Neural cell (in vitro differentiated cells): ENCODE data around the gene CDC37. TPM values are rescaled to one million over a fixed set of nuclear protein-coding genes. Genes with fewer than 3 reads are reported as not detected.

Experiments
- H2AFZ ChIP-seq: fragments of 200-600, 300-800 bp; sonication (generic), shearing (Covaris generic); 2 replicates; pipeline ENCODE4 v1.6.0; 2014; ENCODE audit warnings: low read depth, mild to moderate bottlenecking, antibody characterized with exemption, low read length, moderate library complexity
- H3F3A ChIP-seq: fragments of 200-600 bp; shearing (Covaris generic); 2 replicates; pipeline ENCODE4 v1.6.1; 2016; ENCODE audit warnings: mild to moderate bottlenecking, moderate library complexity, mixed read lengths, antibody characterized with exemption, low read length; ENCODE audit not compliant: insufficient read depth, poor library complexity, severe bottlenecking
- H3K27ac ChIP-seq: fragments of 200-600, 300-800 bp; sonication (generic), shearing (Covaris generic); 2 replicates; pipeline ENCODE4 v1.5.1; 2014; ENCODE audit warnings: mild to moderate bottlenecking, low read length, moderate library complexity
- H3K27me3 ChIP-seq: fragments of 300-800, 200-600 bp; sonication (generic), shearing (Covaris generic); 2 replicates; pipeline ENCODE4 v1.6.0; 2014; ENCODE audit warnings: mild to moderate bottlenecking, low read depth, low read length, moderate library complexity; ENCODE audit not compliant: insufficient read depth
- H3K36me3 ChIP-seq: fragments of 300-800, 200-600 bp; sonication (generic), shearing (Covaris generic); 2 replicates; pipeline ENCODE4 v1.5.1; 2014; ENCODE audit warnings: mild to moderate bottlenecking, antibody characterized with exemption, low read length, moderate library complexity; ENCODE audit not compliant: insufficient read depth
- H3K4me2 ChIP-seq: fragments of 300-800, 200-600 bp; sonication (generic), shearing (Covaris generic); 2 replicates; pipeline ENCODE4 v1.6.0; 2014; ENCODE audit warnings: mild to moderate bottlenecking, low read length
- H3K4me3 ChIP-seq: fragments of 300-800, 200-600 bp; sonication (generic), shearing (Covaris generic); 2 replicates; pipeline ENCODE4 v1.5.1; 2014; ENCODE audit warnings: mild to moderate bottlenecking, low read length, moderate library complexity
- H3K79me2 ChIP-seq: fragments of 200-600 bp; shearing (Covaris generic); replicated peaks from 2 replicates; pipeline ENCODE4 v1.6.0; 2014; ENCODE audit warnings: mild to moderate bottlenecking, low read length, moderate library complexity; ENCODE audit not compliant: insufficient read depth
- H3K9ac ChIP-seq: fragments of 300-800, 200-600 bp; sonication (generic), shearing (Covaris generic); 2 replicates; pipeline ENCODE4 v1.6.1; 2016; ENCODE audit warnings: mild to moderate bottlenecking, low read length, mixed read lengths
- H3K9me2 ChIP-seq: fragments of 200-600 bp; shearing (Covaris generic); 2 replicates; pipeline ENCODE4 v1.6.1; 2016; ENCODE audit warnings: mild to moderate bottlenecking, low read length, mixed read lengths; ENCODE audit not compliant: insufficient read depth
- H3K9me3 ChIP-seq: fragments of 200-600, 300-800 bp; sonication (generic), shearing (Covaris generic); 2 replicates; pipeline ENCODE4 v1.6.1; 2016; ENCODE audit warnings: mild to moderate bottlenecking, mixed run types, low read length, moderate library complexity, mixed read lengths
- H4K20me1 ChIP-seq: fragments of 200-600 bp; shearing (Covaris generic); 2 replicates; pipeline ENCODE4 v1.6.1; 2016; ENCODE audit warnings: mild to moderate bottlenecking, mixed run types; ENCODE audit not compliant: insufficient read depth
- CTCF ChIP-seq: fragments of 450-650 bp; IDR thresholded peaks from 2 replicates; pipeline ENCODE4 v1.5.1; 2014; ENCODE audit warnings: antibody characterized with exemption, mild to moderate bottlenecking, moderate library complexity; ENCODE audit not compliant: poor library complexity, severe bottlenecking
- EP300 ChIP-seq: fragments of 450-650 bp; conservative IDR thresholded peaks from 2 replicates; pipeline ENCODE4 v1.6.1; 2014; ENCODE audit warnings: antibody characterized with exemption, mild to moderate bottlenecking, moderate library complexity; ENCODE audit not compliant: poor library complexity, severe bottlenecking
- EZH2 ChIP-seq: fragments of 200-600, 300-800 bp; shearing (Covaris generic), sonication (generic); IDR thresholded peaks from 2 replicates; pipeline ENCODE4 v1.6.1; 2014; ENCODE audit warnings: antibody characterized with exemption, low read length, borderline replicate concordance, mild to moderate bottlenecking; ENCODE audit not compliant: insufficient read depth, poor library complexity, severe bottlenecking
- MXI1 ChIP-seq: fragments of 450-650 bp; conservative IDR thresholded peaks from 2 replicates; pipeline ENCODE4 v1.6.1; 2014; ENCODE audit warnings: antibody characterized with exemption, mild to moderate bottlenecking; ENCODE audit not compliant: poor library complexity, severe bottlenecking
- POLR2AphosphoS5 ChIP-seq: IDR thresholded peaks from 2 replicates; pipeline ENCODE4 v1.6.1; 2012
- RAD21 ChIP-seq: fragments of 450-650 bp; conservative IDR thresholded peaks from 2 replicates; pipeline ENCODE4 v1.6.1; 2014; ENCODE audit warnings: antibody characterized with exemption, mild to moderate bottlenecking, moderate library complexity
- REST ChIP-seq: IDR thresholded peaks from 2 replicates; pipeline ENCODE4 v1.6.1; 2012; ENCODE audit warnings: borderline replicate concordance
- SMC3 ChIP-seq: fragments of 450-650 bp; conservative IDR thresholded peaks from 2 replicates; pipeline ENCODE4 v1.6.1; 2014; ENCODE audit warnings: antibody characterized with exemption, mild to moderate bottlenecking, moderate library complexity; ENCODE audit not compliant: poor library complexity
- TAF1 ChIP-seq: IDR thresholded peaks from 2 replicates; pipeline ENCODE4 v1.6.1; 2012; ENCODE audit warnings: low read depth
- polyA plus RNA-seq: library from polyadenylated mRNA; depleted of rRNA; stranded (reverse); fragments of >200 nt; gene quantifications from 2 replicates; pipeline ENCODE4 v1.2.3, GENCODE V29; 2014

CDC37 gene
- polyA plus RNA-seq, 1 donor from 2014 or later, result 359 TPM

GRCh38 chr19:10406191-10406590, 2.8 kb upstream of the CDC37 start:
- Histone ChIP-seq H3K4me3 (no peak overlapping the region), H3K4me2 (no peak overlapping the region), H3K9ac (no peak overlapping the region), H2AFZ (no peak overlapping the region), H3K27me3 (no peaks in the 10 kb centered on the region), H3K79me2 (peaks cover 18% of the 10 kb centered on the region), H3K9me3 (no peaks in the 10 kb centered on the region), H3K9me2 (no peaks in the 10 kb centered on the region), H4K20me1 (no peaks in the 10 kb centered on the region), H3K36me3 (no peaks in the 10 kb centered on the region), H3F3A (no peaks in the 10 kb centered on the region), H3K27ac (no peak overlapping the region)
- TF ChIP-seq MXI1 (no peak), EZH2 (no peak), SMC3 (no peak), REST (no peak), CTCF (no peak), POLR2AphosphoS5 (no peak), TAF1 (no peak), EP300 (no peak), RAD21 (no peak)

- no peaks in the 10 kb centered on the region for H3K9me3 ChIP-seq
- H3K27ac ChIP-seq, result peak overlapping the region; percentile 95
- H3K4me2 ChIP-seq, result peak overlapping the region; percentile 61
Observed at GRCh38 chr19:10404888-10405820, 1.8 kb upstream of the CDC37 start.

More at GRCh38 chr19:10404888-10405820, 1.8 kb upstream of the CDC37 start:
- Histone ChIP-seq H2AFZ (peak overlapping the region; percentile 80), H4K20me1 (no peaks in the 10 kb centered on the region), H3K4me3 (peak overlapping the region; percentile 99), H3K9me2 (no peaks in the 10 kb centered on the region), H3K9ac (peak overlapping the region; percentile 97), H3K36me3 (no peaks in the 10 kb centered on the region), H3K79me2 (peaks cover 21% of the 10 kb centered on the region), H3F3A (no peaks in the 10 kb centered on the region), H3K27me3 (no peaks in the 10 kb centered on the region)
- TF ChIP-seq MXI1, result no peak
- no peak for TF ChIP-seq CTCF
- no peak for TF ChIP-seq POLR2AphosphoS5
- no peak for TF ChIP-seq TAF1
